GM21576 (cell line): ENCODE measurements around the gene PHKG2.

Source experiments
- ATAC-seq: cut with Tn5 transposase; IDR thresholded peaks from one replicate; pipeline ENCODE4 v1.9.1; 2021; ENCODE audit warnings: mild to moderate bottlenecking, moderate library complexity; ENCODE audit not compliant: unreplicated experiment

Gene PHKG2

GRCh38 chr16:30773826-30774225 is 25.6 kb downstream of the PHKG2 start:
- ATAC-seq = no peak

- ATAC-seq = no peak
Measured at GRCh38 chr16:30774367-30775130, 26.3 kb downstream of the PHKG2 start.

GRCh38 chr16:30775131-30775391 is 26.8 kb downstream of the PHKG2 start:
- no peak for ATAC-seq

- peak; percentile 48 for ATAC-seq
Measured at GRCh38 chr16:30775392-30776188, 27.4 kb downstream of the PHKG2 start.

GRCh38 chr16:30777591-30778297 is 29.5 kb downstream of the PHKG2 start:
- ATAC-seq = no peak

GRCh38 chr16:30778549-30779244 is 30.5 kb downstream of the PHKG2 start:
- ATAC-seq = no peak

- no peak for ATAC-seq
Measured at GRCh38 chr16:30779596-30779995, 31.4 kb downstream of the PHKG2 start.

- no peak for ATAC-seq
Measured at GRCh38 chr16:30780021-30780420, 31.8 kb downstream of the PHKG2 start.

GRCh38 chr16:30780549-30780948 is 32.3 kb downstream of the PHKG2 start:
- ATAC-seq = no peak

- no peak for ATAC-seq
Measured at GRCh38 chr16:30782486-30783279, 34.5 kb downstream of the PHKG2 start.

- no peak for ATAC-seq
Measured at GRCh38 chr16:30783280-30784109, 35.3 kb downstream of the PHKG2 start.

- no peak for ATAC-seq
Measured at GRCh38 chr16:30784215-30784614, 36.0 kb downstream of the PHKG2 start.

GRCh38 chr16:30785126-30786106 is 37.2 kb downstream of the PHKG2 start:
- ATAC-seq = no peak

GRCh38 chr16:30786115-30786935 is 38.1 kb downstream of the PHKG2 start:
- ATAC-seq = no peak

- ATAC-seq = no peak
Measured at GRCh38 chr16:30786936-30787612, 38.8 kb downstream of the PHKG2 start, which contains the start of gene ZNF629. Gene ZNF629, minus strand, starts transcription at chr16:30787205. Its CDS starts 2,723 bp downstream, at chr16:30784482.

GRCh38 chr16:30787613-30788378 is 39.6 kb downstream of the PHKG2 start:
- no peak for ATAC-seq
